Endodermal cell (in vitro differentiated cells): ENCODE data around the gene NAV2. TPM values are rescaled to one million over a fixed set of nuclear protein-coding genes. Genes with fewer than 3 reads are reported as not detected.

Experiments
- DNase-seq: peaks from one replicate; pipeline ENCODE4 v3.0.0-alpha.2; 2017
- H3K27ac ChIP-seq: 2 replicates; pipeline ENCODE4 v1.5.1; 2013; ENCODE audit warnings: mild to moderate bottlenecking, low read depth, low read length, moderate library complexity
- H3K27me3 ChIP-seq: 2 replicates; pipeline ENCODE4 v1.6.1; 2013; ENCODE audit warnings: mild to moderate bottlenecking, low read length, moderate library complexity; ENCODE audit not compliant: insufficient read depth, control insufficient read depth, poor library complexity, severe bottlenecking
- H3K36me3 ChIP-seq: 2 replicates; pipeline ENCODE4 v1.7.0; 2013; ENCODE audit warnings: mild to moderate bottlenecking, low read length, moderate library complexity; ENCODE audit not compliant: control insufficient read depth, insufficient read depth
- H3K4me1 ChIP-seq: one replicate; pipeline ENCODE4 v1.7.0; 2013; ENCODE audit warnings: low read length; ENCODE audit not compliant: control insufficient read depth, insufficient read depth
- H3K4me3 ChIP-seq: 2 replicates; pipeline ENCODE4 v1.5.1; 2013; ENCODE audit warnings: mild to moderate bottlenecking, low read length, moderate library complexity
- H3K9ac ChIP-seq: 2 replicates; pipeline ENCODE4 v1.6.1; 2013; ENCODE audit warnings: mild to moderate bottlenecking, low read length, moderate library complexity; ENCODE audit not compliant: poor library complexity, severe bottlenecking; ENCODE audit errors: extremely low read depth
- H3K9me3 ChIP-seq: 2 replicates; pipeline ENCODE4 v1.6.1; 2013; ENCODE audit warnings: mild to moderate bottlenecking, low read length, moderate library complexity; ENCODE audit not compliant: control insufficient read depth
- H3K27ac Mint-ChIP-seq: 2 replicates; pipeline ENCODE4 v1.8.0; 2020; ENCODE audit warnings: mixed read lengths
- H3K27me3 Mint-ChIP-seq: 2 replicates; pipeline ENCODE4 v1.8.0; 2021; ENCODE audit warnings: mild to moderate bottlenecking, mixed read lengths; ENCODE audit not compliant: insufficient read depth
- H3K36me3 Mint-ChIP-seq: 2 replicates; pipeline ENCODE4 v1.8.0; 2020; ENCODE audit warnings: low read depth, mixed read lengths
- H3K4me1 Mint-ChIP-seq: 2 replicates; pipeline ENCODE4 v1.8.0; 2020; ENCODE audit warnings: mixed read lengths
- H3K4me3 Mint-ChIP-seq: 2 replicates; pipeline ENCODE4 v1.8.0; 2020; ENCODE audit warnings: mild to moderate bottlenecking, moderate library complexity, mixed read lengths
- H3K9me3 Mint-ChIP-seq: 2 replicates; pipeline ENCODE4 v1.8.0; 2020; ENCODE audit warnings: mild to moderate bottlenecking, mixed read lengths
- CTCF ChIP-seq: fragments of 200-600 bp; sonication (generic); conservative IDR thresholded peaks from 2 replicates; pipeline ENCODE4 v1.5.0; 2021; ENCODE audit warnings: antibody characterized with exemption, mild to moderate bottlenecking
- WGBS, 2 experiments: methylation state at CpG; one replicate each; pipeline versions ENCODE4 v1.1.5 to v1.1.7; 2013; ENCODE audit warnings: missing lambda C conversion rate in 2 of 2, mixed read lengths in 1 of 2; ENCODE audit not compliant: insufficient coverage in 1 of 2, insufficient read length in 1 of 2; 5-methylcytosine and 5-hydroxymethylcytosine counted together
- total RNA-seq, 2 donors: library from RNA; stranded (reverse); fragmentation: NEBNext Ultra II Directional in 1 of 2; extraction: Animal tissue kit (Norgen Biotek cat#: 25700) in 1 of 2; gene quantifications; 2 replicates in 1 of 2; 3 replicates in 1 of 2; pipeline ENCODE4 v1.2.1, GENCODE V29; 2021

The NAV2 gene
- total RNA-seq, 2 donors from 2014 or later = 37.1 to 42.4 TPM

- Mint-ChIP-seq H3K27me3 (peaks cover 6% of the 10 kb centered on the region), H3K4me1 (peaks cover 9% of the 10 kb centered on the region), H3K4me3 (no peak overlapping the region), H3K27ac (no peak overlapping the region), H3K9me3 (no peaks in the 10 kb centered on the region), H3K36me3 (no peaks in the 10 kb centered on the region)
- Histone ChIP-seq H3K9ac (no peak overlapping the region), H3K4me1 (no peaks in the 10 kb centered on the region), H3K36me3 (no peaks in the 10 kb centered on the region), H3K27me3 (peaks cover 4% of the 10 kb centered on the region), H3K27ac (no peak overlapping the region), H3K9me3 (no peaks in the 10 kb centered on the region), H3K4me3 (no peak overlapping the region)
- no peak for TF ChIP-seq CTCF
- no peak for DNase-seq
- 86 to 94% methylated on average over 1 of the region's 1 CpG for WGBS, 2 experiments
These were observed 49.6 kb downstream of the NAV2 start for GRCh38 chr11:19762266-19762665.

GRCh38 chr11:19763330-19763729 lies 50.7 kb downstream of the NAV2 start:
- DNase-seq = no peak
- Mint-ChIP-seq H3K9me3 (no peaks in the 10 kb centered on the region), H3K4me3 (no peak overlapping the region), H3K27ac (no peak overlapping the region), H3K27me3 (peaks cover 6% of the 10 kb centered on the region), H3K36me3 (no peaks in the 10 kb centered on the region), H3K4me1 (peaks cover 18% of the 10 kb centered on the region)
- H3K36me3 ChIP-seq = no peaks in the 10 kb centered on the region
- peaks cover 5% of the 10 kb centered on the region for H3K4me1 ChIP-seq
- WGBS, 2 experiments = 69 to 83% methylated on average over 7 of the region's 7 CpGs
- no peak overlapping the region for H3K4me3 ChIP-seq
- no peak overlapping the region for H3K27ac ChIP-seq
- no peak for TF ChIP-seq CTCF
- H3K9me3 ChIP-seq = no peaks in the 10 kb centered on the region
- no peak overlapping the region for H3K9ac ChIP-seq
- peaks cover 4% of the 10 kb centered on the region for H3K27me3 ChIP-seq

GRCh38 chr11:19766206-19766605 lies 53.6 kb downstream of the NAV2 start:
- H3K4me3 ChIP-seq = no peak overlapping the region
- H3K27ac Mint-ChIP-seq = no peak overlapping the region
- H3K9me3 ChIP-seq = no peaks in the 10 kb centered on the region
- no peak overlapping the region for H3K9ac ChIP-seq
- WGBS, 2 experiments = 83 to 86% methylated on average over 1 to 3 of the region's 3 CpGs
- H3K36me3 Mint-ChIP-seq = no peaks in the 10 kb centered on the region
- peaks cover 4% of the 10 kb centered on the region for H3K27me3 ChIP-seq
- no peaks in the 10 kb centered on the region for H3K36me3 ChIP-seq
- H3K4me3 Mint-ChIP-seq = no peak overlapping the region
- DNase-seq = no peak
- H3K27ac ChIP-seq = no peak overlapping the region
- H3K27me3 Mint-ChIP-seq = peaks cover 6% of the 10 kb centered on the region
- H3K4me1 ChIP-seq = peaks cover 5% of the 10 kb centered on the region
- H3K9me3 Mint-ChIP-seq = no peaks in the 10 kb centered on the region
- TF ChIP-seq CTCF = no peak
- peaks cover 21% of the 10 kb centered on the region for H3K4me1 Mint-ChIP-seq
